GM19035 (cell line): Measurements from ENCODE around the gene MMEL1.
A peak's percentile ranks its signal among the peaks of the same experiment; 100 is the strongest.

ENCODE experiments used
- ATAC-seq: cut with Tn5 transposase; IDR thresholded peaks from one replicate; pipeline ENCODE4 v1.9.1; 2021; ENCODE audit not compliant: unreplicated experiment

MMEL1 gene

DNA sequence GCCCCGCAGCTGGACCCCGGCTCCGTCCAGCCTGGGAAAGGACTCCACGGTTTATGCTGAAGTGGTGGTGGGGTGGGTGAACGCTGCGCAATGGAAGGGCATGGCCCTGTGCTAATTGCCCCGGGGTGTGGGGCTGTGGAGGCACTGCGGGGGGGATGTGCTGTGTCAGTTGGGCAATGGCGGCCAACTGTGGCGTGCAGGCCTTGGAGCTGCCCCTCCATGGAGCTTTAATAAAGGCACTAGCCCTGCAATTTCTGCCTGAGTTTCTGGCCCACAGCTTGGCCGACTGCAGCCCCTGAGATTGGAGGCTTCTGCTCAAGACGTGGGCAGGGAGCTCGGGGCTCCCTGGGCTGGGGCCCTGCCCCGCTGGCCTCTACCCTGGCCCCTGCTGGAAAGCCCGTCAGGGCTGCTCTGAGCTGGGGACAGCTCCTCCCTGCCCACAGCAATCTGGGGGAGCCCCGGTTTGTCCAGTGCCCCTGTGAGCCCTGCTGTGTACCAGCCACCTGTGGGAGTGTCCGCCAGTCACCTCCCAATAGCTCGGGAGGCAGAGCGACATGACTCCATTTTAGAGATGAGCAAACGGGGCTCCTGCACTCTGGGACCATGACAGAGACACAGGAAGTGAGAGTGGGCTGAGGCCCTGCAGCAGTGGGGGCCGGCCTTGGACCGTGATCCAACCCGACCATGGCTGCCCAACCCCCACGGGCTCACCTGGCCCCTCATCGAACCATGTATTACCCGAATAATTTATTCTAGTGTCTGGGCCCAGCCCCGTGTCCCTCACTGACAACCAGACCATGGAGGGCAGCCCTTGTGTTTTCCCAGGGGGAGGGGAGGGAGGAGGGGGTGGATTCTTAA is 85.4 kb downstream of the MMEL1 start:
- ATAC-seq: no peak

DNA sequence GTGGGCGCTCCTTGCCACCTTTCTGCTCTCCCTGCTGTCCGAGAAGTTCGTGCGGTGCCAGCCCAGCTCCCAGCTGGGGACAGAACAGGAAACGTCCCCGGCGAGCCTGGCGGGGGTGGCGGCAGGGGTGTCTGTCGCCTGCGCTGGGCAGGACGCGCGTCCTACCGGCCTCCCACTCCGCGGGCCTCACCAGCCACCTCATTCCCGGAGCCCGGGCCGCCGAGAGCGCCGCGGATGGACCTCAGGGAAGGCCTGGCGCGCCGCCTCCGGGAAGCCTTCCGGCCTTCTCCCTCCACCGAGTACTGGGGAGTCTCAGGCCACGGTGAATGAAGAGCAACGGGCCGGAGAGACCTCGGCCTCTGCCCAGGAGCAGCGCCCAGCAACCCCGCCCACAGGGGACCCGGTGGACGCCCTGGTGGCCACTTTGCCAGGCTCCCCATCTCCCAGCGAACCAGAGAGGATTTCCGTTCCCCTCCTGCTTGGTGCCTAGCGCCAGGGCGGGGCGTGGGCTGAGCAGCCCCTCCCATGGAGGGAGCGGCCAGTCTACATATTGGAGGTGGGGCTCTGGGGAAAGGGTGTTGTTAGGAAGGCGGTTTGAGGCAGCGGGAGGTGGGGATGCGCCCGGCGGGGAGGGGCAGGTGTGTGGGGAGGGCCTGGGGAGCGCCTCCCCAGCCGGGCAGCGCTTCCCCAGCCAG is 86.2 kb downstream of the MMEL1 start:
- peak; percentile 35 for ATAC-seq

DNA sequence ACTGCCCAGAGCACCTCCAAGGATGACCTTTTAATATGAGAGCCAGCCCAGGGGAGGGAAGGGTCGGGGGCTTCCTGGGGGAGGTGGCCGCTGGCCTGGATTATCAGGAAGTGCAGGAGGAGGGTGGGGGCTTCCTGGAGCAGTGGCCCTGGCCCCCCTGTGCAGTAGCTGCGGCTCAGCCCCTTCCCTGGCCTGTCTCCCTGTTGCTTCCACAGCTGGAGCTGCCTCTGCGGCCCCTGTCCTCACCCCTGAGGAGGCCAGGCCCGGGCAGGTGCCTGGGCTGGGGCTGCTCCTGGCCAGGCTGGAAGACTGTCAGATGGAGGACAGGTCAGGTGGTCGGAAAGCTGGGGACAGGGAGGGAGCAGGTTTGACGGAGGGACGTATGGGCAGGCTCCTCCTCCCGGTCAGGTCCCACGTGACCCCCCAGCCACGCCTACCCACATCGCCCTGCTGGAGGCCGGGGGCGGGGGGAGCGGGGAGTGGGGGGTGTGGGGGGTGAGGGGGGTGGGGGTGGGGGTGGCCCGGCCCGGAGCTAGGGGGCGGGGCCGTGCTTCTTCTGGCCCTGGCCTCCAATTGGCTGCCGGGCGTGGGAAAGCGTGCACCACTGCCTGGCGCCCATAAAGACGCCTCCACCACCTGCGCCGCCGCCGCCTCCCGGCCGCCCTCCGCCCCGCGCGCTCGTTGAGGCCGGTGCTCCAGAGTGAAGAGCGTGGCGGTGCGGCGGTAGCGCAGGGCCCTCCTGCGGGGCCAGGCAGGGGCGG is 86.9 kb downstream of the MMEL1 start:
- peak; percentile 36 for ATAC-seq

DNA sequence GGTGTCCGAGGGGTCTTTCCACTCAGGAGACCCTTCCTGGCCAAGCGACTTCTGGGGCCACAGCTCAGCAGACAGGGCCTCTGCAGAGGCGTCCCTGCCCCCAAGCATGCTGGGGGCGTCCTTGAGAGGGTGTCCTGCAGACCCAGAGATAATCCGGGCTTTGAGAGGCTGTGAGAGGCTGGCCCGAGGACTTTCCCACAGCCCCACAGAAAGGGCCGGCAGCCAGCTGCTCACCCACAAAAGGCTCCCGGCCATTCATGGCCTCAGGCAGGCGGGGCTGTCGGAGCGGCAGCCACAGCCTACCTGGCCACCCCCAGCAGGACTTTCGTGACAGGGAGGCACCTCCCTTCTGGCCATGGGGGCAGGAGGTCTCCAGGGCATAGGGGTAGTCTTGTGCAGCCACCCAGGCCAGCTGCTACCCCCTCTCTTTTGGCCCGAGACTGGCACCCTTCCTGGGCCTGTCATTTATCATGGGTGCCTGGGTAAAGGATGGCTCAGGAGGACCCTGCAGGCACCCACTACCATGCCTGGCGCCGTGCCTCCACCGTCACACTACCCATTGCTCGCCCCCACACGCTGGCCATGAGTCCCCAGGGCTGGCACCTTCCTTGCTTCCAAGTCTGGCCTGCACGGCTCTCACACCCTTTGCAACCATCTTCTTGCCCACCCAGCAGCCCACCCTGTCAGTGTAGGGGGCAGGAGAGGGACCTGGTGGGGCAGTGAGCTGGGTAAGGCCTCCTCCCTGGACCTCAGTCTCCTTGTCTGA is 87.8 kb downstream of the MMEL1 start:
- no peak for ATAC-seq

DNA sequence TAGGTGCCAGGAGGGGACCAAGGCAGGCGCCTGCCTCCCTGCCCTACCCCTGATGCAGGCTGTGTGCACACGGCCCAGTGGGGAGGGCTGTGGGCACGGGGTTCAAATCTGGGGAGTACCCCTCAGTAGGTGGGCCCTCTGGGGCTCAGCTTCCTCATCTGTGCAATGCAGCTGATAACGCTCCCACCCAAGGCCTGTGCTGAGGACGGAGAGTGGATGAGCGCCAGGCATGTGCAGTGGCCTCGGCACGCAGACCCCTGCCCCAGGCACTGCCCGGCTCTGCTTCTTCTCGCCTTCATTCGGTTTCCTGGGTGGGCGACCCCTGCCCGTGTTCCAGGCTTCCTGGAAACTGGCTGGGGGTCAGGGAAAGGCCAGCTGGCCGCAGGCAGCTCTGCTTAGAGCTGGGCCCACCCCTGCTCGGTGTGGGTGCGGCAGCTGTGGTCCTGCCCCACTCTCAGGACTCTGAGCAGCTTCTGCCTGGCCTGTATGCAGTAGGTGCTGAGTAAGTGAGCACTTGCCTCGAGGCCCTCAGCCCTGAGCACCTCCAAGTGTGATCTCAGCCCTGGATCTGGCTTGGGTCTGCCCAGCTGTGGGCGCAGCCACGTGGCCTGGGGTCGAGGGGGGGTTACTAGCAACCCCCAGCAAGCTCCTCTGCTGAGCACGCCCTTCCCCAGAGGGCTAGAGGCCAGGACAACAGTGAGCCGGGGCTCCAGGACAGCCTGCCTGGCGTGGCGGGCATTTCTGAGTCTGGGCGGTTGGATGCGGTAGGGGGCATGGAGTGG is 88.5 kb downstream of the MMEL1 start:
- no peak for ATAC-seq

DNA sequence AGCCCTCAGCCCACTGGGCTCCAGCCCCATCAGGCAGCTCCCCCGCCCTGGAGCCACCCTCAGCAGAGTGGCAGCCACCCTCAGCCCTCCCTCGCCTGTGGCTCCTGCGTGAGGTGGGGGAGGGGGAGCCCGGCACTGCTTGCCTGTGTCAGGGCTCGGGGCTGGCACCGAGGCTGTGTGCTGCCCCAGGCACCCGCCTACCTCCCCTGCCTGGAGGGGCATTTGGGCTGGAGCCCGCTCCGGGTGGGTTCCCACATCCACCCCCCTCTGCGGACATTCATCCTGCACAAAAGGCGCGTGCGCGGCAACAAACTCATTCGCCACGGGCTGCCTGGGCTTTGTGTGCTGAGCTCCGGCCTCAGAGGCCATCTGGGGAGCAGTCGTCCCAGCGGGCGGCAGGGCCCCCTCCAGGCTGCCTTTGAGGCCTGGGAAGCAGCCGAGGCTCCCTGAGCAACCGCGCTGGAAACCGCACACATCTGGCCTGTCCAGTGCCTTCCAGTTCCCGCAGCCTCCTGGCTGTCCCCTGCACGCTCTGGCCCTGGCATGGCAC is 89.2 kb downstream of the MMEL1 start:
- no peak for ATAC-seq

DNA sequence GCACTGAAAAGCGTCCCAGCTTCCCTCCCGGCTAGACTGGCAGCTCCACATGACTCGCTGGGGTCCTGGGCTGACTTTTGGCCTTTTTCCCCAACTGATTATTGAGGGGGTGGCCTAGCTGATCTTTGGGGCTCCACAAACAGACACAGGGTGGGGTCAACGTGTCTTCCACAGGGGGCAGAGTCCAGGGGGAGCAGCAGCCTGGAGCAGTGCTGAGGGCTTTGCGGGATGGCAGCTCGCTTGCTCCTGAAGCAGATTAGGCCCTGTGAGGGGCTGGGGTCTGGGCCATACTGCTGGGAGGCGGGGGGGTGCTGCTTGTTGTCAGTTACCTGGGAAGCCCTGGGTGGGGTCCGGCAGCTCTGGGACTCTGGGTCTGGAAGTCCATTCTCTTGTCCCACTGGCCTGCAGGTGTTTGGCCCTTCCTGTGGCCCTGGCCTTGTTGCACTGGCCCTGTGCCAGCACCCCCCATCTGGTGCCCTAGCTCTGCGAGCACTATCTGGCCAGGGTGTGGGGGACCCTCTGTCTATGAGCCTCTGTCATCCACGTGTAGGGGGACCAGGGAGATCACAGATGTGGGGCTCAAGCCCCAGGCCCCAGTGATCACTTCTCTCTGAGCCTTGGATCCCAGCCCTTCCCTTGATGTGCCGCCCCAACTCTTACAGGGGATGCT is 90.4 kb downstream of the MMEL1 start:
- no peak for ATAC-seq

DNA sequence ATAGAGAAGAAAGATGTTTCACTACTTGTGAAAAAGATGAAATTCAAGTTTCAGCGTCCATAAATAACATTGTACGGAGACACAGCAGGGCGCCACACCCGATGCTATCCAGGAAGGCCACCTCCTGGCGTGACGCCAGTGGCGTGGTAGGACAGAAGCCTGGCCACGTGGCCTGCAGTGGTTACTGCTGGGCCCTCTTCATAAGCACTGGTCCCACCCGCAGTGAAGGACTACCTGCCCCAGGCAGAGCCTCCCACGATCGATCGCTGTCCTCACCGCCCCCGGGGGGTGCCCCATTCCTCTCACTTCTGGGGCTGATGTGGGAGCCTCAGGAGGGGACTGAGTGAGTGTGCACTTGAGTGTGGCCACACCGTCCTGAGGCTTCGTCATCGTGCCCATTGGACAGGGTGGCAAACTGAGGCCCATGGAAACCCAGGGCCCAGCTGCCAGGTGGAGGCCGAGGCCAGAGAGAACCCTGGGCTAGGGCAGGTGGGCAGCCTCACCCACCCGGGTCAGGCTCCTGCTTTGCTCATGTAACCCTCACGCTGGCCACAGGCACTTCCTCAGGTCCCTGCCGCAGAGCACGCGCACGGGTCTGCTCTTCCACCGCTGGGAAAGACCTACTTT is 91.1 kb downstream of the MMEL1 start:
- ATAC-seq: no peak

DNA sequence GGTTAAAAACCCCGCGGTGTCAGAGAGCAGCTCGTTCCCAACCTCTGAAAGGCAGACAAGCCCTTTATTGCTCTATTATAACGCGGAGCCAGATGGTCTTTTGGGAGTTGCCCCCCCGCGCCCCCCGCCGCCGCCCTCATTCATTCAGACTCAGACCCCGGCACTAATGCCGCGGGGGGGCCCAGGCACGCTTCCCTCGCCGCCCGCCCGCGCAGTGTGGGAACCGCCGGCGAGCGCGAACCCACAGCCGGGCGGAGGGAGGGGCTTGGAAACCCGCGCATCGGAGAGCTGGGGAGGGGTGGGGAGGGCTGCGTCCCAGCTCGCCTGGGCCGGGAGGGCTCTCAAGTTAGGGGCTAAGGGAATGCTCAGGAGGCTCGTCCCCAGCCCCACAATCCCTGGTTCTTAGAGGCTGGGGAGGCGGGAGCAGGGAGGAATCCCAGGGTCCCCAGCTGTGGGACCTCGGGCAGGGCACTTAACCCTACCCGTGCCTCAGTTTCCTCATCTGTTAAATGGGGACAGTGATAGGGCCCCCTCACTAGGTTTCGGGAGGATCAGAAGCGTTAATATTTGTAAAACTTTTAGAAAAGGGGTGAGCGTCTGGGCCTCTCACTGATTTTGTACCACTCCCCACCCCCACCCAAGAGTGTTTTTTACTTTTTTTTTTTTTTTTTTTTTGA is 91.9 kb downstream of the MMEL1 start:
- no peak for ATAC-seq
